GM21360 (cell line): Measurements from ENCODE around the gene TMEM203.
A peak's percentile ranks its signal among the peaks of the same experiment; 100 is the strongest.

Experiments used
- ATAC-seq: cut with Tn5 transposase; IDR thresholded peaks from one replicate; pipeline ENCODE4 v1.9.1; 2021; ENCODE audit warnings: mild to moderate bottlenecking, moderate library complexity; ENCODE audit not compliant: unreplicated experiment

TMEM203 gene

DNA sequence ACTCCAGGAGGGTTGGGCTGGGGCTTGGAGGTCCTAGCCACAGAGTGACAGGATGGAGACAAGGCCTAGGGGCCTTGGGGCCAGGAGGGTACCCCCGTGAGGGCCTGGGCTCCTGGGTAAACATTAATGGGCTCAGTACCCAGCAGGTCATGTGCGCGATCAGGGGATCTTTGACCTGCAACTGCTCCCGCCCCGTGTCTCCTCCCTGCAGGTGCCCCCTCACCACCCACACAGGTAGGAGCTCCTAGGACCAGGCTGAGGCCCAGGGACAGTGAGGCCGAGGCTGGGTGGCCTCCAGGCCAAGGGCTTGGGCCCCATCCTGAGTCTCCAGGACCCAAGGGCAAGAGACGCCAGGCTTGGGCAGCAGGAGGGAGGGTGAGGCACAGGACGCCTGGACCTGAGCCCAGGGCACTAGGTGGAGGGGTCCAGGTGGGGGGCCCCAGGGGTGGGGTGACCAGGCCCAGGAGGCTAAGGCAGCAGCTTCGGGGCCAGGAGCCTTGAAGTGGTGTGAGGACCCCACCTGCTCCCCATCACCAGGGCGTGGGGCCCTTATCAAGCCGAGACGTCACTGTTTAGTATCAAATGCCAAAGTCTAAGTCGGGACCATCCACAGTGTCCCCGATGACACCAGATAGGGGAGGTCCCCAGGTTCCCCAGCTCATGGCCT lies 25.4 kb upstream of the TMEM203 start, which contains the start of gene SLC34A3:
TSS of gene SLC34A3 (plus strand) at position 197 of the 667 bp plus-strand sequence. CDS start 802 bp downstream, outside the sequence.
- ATAC-seq: no peak

DNA sequence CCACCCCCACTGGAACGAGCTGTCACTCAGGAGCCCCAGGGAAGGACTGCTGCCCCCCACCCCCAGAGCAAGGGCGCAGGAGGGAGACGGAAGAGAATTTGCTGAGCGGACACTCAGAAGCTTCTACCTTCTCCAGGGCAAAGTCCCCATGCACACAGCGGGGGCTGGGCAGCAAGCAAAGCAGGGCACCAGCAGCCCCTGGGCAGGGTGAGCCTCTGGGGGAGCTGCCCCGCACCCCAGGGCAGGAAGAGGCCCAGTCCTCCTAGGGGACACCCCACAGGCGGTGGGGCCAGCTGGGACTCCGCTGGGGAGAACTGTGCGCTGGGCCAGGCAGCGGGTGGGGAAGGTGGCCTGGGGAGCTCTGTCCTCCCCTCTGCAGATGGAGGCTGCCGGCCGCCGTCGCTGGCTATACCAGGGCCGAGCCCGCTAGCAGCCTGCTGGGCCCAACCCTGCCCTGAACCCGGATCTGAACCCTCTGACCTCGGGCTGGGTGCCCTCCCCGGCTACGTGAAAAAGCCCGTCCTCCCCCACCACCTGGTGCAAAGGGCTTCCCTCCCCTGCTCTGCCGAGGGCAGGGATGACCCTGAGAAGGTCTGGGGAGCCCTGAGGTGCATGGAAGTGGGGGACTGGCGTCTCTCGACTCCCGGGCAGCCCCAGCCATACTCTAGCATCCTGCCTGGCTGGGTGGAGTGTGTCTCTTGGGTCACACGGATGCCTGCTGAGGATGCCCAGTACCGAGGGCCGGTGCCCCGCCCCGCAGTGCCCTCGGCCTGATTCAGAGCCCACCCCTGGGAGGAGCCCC lies 24.7 kb upstream of the TMEM203 start:
- ATAC-seq: no peak

DNA sequence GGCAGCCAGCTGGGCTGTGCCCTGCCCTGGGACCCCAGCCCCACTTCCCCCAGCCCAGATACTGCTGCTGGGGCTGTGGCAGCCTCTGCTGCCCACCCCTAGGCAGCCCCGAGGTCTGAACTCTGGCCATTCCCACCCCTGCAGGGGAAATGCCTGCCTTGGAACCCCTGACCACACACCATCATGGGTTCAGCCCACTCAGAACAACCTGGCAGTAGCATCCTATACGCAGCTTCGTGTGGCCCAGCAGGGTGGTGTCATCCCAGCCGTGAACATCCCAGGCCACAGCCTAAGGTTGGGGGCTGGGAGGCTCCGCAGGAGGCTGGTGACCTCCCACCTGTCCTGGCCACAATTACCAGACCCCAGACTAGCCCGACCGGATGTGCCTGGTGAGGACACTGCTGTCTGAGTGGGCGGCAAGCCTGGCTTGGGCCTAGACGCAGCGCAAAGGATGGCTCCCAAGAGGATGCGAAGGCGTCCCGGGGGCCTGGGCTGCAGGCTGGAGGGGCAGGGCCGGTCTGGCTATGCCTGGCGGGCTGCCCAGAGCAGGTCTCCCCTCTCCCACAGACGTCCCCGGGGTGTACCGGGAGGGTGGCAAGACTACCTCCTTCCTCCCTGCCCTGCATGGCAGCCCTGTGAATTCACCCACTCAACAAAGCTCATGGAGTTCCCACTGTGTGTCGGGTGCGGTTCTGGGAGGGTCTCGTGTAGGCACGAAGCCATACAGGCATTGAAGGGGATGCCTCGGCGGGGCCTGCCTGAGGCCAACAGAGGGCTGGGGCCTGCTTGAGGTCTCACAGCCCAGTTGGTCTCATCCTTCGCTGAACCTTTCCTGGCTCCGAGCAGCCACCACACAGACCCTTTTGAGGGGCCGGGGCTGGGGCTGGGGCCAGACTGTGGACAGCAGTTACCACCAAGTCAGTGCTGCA lies 23.8 kb upstream of the TMEM203 start:
- no peak for ATAC-seq

DNA sequence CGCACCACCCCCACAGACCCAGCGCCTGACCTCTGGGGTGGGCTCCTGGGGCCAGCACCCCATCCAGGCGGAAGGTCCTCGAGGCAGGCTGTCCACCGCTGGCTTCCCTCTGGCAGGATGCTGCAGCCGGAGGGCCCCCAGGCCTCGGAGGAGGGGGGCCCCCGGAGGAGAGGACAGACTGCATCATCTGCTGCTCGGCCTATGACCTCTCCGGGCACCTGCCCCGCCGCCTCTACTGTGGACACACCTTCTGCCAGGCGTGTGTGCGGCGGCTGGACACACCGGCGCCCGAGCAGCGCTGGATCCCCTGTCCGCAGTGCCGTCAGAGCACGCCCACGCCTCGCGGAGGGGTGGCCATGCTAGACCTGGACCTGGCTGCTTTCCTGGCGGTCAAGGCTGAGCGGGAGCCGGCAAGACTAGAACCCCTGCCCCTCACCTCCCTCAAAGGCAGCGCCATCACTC lies 23.1 kb upstream of the TMEM203 start:
- no peak for ATAC-seq

DNA sequence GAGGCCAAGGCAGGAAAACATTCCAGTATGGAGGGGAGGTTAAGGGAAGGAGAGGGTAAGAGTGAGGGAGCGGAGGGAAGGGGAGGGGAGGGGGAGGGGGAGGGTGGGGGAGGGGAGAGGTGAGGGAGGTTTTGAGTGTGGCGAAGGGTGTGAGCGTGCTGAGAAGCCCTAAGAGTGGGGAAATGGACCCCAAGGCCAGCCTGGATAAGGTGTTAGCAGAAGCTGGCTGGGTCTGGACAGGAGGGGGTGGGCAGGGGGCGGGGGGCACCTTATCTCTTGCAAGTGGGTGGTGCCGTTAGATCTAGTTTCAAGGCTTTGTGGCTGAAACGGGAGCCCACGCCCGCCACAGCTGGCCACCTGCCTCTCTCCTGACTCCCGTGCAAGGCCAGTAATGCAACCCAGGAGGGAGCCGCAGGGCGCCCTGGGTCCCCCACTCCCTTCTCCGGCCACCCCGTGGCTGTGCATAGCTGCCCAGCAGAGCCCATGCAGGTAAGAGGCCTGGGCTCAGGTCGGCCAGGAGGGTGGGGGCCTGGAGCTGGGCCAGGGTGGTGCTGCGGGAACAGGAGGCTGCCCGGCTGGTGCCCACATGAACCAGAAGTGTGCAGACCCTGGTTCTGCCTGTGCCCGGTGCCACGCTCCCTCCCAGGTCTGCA lies 22.5 kb upstream of the TMEM203 start:
- ATAC-seq: no peak

DNA sequence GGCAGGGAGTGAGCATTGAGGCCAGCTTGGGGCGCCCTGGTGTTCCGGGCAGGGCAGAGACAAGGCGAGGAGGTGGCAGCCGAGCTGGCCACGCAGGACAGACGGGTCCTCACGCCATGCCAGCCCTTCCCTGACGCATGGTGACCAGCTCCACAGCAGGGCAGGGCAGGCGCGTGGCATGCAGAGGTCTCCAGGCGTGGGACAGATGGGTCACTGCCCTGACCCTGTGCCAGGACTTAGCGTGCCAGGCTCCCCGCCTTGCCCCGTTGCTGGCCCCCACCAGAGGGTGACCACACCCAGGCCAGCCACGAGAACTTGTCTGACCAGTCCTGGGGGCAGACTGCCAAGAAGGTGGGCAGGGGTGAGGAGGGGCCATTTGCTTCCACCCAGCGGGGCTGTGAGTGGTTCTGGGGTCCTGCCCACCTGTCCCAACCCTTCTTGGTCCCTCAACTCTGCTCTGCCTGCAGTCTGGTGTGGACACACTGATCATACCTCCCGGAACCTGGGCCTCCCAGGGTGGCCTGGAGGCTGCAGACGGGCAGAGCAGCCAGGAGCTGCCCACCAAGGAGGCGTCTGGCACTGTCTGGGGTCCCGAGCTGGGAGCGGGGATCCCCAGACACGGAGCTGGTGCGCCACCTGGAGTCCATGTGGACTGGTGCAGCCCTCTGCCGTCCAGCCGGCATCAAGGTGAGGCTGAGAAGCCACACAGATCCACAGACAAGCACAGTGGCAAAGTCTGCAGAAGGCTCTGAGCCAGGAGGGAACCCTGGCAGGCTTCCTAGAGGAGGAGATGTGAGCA lies 21.8 kb upstream of the TMEM203 start, which contains the start of gene RNF224:
TSS of gene RNF224 (plus strand) at position 449 of the 799 bp plus-strand sequence. CDS start 834 bp downstream, outside the sequence.
- no peak for ATAC-seq

DNA sequence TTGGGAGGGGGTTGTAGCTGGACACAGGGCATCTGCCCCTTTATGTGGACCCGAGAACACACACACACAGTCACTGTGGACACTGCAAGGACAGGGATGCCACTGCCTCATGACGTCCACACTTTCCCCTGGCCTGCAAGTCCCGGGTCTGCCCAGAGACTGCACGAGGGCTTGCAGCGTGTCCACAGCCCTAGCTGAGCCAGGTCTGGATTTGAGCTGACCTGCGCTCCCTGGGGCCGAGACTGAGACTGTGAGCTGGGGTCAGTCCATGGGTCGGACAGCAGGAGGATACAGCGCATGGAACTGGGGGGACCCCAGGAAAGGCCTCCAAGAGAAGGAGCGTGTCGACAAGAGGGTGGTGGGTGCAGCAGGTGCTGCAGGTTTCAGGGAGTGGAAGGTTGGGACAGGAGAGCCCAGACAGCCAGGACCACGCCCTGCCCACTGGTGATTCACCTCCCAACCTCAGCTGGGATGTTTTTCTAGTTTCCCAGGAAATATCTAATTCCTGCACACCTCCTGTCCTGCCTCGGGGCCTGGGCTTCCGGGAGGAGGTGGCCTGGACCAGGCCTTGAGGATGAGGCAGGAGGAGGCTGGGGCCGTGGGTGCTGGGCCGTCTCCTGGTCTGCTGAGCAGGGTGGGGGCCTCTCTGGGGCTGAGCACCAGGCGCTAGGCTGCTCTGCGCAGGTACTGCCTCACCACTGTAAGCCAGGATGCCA lies 21.0 kb upstream of the TMEM203 start:
- ATAC-seq: no peak

DNA sequence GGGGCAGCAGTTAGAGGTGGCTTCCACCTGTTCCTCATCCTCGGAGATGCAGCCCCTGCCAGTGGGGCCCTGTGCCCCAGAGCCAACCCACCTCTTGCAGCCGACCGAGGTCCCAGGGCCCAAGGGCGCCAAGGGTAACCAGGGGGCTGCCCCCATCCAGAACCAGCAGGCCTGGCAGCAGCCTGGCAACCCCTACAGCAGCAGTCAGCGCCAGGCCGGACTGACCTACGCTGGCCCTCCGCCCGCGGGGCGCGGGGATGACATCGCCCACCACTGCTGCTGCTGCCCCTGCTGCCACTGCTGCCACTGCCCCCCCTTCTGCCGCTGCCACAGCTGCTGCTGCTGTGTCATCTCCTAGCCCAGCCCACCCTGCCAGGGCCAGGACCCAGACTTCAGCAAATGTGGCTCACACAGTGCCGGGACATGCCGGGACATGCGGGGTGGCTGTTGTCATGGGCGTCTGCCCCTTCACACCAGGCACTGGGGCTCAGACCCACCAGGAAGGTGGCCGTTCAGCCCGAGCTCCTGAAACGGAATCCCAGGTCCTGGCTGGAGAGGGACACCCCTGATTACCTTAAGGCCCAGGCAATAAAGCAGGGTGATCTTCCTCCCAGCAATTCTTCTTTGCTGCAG lies 20.4 kb upstream of the TMEM203 start:
- no peak for ATAC-seq

DNA sequence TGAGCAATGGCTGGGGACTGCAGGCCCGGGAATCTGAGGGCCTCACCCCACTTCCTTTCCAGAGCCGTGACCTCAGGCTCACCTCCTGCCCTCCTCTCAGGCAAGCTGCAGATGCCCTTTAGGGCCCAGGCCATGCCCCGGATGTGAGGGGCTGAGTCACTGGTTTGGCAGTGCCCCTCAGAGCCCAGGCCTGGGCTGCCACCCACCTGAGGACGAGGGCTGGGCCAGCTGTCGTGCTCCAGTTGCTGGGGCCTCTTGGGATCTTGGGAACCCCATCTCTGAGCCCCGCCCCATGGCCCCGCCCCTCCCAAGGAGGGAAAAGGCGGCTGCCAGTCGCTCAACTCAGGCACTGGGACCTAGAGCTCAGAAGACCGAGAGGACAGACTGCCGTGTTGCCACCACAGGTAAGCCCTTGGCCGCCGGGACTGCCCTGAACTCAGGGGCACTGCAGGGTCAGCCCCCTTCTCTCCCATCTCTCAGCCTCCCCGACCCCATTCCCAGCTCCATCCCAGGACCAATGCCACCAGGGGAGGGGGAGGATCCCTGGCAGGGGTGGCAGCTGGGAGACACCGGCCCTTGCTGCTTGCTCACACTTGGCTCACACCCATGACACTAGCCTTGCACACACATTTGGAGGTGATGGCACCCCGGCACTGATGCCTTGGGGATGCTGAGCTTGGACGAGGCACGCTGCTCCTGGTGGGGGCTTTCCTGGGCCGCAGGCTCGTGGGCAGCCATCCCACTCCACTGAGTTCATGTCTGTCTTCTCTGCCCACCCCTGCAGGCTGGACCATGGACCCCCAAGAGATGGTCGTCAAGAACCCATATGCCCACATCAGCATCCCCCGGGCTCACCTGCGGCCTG lies 19.6 kb upstream of the TMEM203 start, which contains the start of gene CYSRT1:
TSS of gene CYSRT1 (plus strand) at position 345 of the 865 bp plus-strand sequence. CDS start at position 793, 448 bp downstream.
- no peak for ATAC-seq

DNA sequence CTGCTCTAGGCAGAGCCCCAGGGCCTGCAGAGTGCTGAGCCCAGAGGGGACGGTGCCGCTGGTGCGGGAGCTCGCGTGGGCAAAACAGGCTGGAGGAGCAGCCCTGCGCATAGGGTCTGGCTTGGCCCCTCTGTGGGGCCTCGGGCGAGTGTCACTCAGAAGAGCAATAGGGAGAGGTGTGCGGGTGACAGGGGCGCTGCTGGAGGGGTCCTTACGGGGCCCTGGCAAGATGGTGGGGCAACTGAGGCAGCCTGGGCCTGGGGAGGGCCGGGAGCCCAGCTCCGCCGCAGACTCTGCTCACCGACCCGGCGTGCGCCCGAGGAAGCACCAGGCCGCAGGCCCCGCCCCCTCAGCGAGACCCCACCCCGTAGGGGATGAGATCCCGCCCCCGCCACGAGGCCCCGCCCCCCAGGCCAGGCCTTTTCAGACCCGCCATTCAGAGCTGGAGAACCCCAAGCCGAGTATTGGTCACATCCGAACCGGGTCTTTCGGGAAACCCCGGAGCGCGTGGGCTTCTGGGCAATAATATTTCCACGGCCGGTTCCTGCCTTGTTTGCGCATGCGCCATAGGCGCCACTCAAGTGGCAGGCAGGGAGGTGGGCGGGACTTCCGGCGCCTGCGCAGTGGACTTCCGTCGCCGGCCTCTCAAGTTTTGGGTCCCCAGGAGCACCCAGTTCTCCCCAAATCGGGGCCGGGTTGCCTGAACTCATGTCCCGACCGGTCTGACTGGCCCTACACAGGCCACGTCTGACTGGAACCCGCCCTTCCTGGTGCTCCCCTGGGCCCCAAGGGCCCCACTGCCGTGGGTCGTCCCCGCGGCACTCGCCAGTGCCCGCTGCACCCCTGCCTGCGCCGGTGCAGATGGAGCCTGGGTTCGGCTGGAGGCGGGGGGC lies 17.9 kb upstream of the TMEM203 start:
- ATAC-seq: peak; percentile 66

DNA sequence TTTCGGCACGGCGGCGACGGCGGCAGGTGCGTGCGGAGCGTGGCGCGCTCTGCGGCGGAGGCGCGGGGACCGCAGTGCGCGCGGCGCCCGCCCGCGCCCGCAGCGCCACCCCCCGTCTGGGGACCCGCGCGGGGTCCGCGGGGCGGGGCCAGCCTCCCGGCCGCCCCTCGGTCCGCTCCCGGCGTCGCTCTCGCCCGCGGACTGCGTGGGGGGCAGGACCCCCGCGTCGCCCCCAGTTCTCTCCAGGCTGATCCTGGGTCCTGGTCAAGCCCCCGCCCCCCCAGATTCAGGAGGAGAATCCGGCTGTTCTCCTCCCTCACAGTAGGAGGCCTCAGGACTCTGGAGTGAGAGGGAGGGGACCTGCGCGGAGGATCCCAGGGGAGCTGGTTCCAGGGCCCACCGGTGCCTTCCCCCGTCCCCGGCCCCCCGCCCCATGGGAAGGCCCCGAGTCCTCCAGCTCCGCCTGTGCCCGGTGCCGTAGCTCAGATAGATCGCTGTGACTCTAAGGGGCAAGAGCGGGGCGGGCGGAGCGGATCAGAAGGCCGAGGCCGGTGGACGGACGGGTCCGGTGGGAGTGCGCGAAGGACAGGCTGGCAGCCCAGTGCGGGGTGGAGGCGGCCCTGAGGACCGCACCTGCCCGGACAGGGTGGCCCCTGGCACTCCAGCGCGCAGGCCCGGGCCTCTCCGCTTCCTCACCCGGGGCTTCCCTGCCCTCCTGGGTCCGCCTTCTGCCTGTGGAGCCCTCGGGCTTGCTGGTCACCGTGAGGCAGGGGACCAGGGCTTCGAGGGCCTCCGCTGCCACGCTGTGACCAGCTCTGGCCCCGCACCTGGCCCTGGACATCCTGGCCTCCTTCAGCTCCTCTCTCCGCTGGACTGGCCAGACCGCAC lies 17.0 kb upstream of the TMEM203 start, which contains the start of gene RNF208:
TSS of gene RNF208 (minus strand) at position 51 of the 888 bp plus-strand sequence. CDS start 1,028 bp downstream, outside the sequence.
- ATAC-seq: no peak

DNA sequence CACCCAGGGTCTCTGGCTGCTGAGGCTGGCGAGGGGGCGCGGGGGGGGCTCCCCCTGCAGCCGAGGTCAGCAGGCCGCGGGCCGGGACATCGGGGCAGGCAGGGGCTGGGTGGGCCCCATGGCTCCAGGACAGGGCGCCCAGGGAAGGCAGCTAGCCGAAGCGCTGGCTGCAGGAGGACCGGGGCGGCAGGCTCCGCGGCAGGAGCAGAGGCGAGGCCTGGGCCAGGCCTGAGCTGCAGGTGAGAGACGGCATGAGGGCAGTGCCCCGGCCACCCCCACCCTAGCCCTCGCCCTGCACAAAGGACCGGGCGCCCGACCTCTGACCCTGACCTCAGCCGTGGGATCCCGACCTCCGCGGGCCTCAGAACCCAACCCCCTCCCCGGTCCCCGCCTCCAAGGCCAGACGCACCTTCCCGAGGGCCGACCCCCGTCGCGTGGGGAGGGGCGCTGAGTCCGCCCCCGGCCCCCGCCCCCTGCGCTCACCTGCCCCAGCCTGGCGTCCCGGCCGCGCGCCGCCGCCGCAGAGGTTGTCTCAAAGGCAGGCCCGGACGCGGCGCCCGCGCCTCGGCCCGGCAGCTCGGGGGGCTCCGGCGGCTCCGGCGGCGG lies 16.2 kb upstream of the TMEM203 start:
- ATAC-seq: no peak

DNA sequence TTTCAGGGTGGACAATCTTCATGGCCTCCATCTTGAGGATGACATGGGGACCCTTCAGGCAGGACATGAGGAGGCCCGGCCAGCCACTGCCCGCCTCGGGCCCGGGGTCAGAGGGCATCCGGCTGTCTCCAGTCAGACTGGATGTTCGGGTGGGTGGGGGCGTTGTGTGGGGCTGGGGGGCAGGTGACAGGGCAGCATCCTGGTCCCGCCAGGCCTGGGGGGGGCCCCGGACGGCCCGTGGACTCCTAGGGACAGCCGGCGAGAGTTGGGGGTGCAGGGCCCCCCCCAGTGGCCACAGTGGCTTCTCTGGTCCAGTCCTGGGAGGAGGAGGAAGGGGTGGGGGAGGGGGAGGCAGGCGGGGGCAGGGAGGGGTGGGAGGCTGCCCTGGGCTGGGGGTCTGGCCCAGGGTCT lies 15.7 kb upstream of the TMEM203 start:
- ATAC-seq: no peak

DNA sequence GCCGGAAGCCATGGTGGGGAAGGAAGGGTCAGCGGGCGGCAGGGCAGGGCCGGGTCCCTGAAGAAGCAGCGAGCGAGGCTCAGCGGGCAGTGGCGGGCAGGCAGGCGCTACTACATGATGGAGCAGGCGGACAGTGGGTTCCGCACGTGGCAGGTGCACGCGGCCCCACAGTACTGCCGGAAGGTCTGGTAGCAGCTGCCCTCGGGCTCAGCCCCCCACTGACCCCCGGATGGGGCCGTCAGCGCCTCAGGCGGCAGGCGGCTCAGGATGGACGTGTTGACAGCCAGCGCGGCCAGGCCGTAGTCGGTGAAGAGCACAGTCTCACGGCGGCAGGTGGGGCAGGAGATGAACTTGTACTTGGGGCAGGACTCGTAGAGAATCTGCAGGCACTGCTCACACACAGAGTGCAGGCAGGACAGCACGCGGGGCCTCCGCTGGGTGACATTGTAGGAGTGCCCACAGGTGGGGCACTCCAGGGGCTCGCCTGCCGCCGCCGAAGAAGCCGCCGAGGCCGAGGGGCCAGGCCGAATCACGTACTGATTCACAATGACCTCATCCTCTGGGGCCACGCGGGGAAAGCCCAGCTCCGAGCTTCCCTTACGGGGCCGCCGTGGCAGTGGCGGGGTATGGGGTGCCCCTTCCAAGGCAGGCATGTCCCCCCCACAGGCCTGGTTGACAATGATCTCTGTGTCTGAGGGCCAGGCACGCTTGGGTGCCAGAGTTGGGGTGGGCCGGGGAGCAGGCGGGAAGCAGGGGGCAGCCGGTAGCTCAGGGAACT lies 15.1 kb upstream of the TMEM203 start:
- ATAC-seq: no peak
